ENCODE data around the gene HOXD4. TPM values are rescaled to one million over a fixed set of nuclear protein-coding genes. Genes with fewer than 3 reads are reported as not detected.

Gene HOXD4
- total and polyA plus RNA-seq, 2 of the 4 experiments (the other 2 are of a cell fraction): not detected

- intact Hi-C loops (cut with micrococcal nuclease) (loop anchor here (1.0 to 2.0 kb wide), 6 partner anchors 427 to 1632 kb away; no protein-coding TSS in a partner anchor), in situ Hi-C loops (cut with MboI; ENCODE audit: low sequenced_read_pairs) (loop anchor here (5.0 to 10.0 kb wide), 4 partner anchors 328 to 1028 kb away; no protein-coding TSS in a partner anchor), dilution Hi-C loops (cut with HindIII; ENCODE audit: low sequenced_read_pairs, unreplicated experiment) (no loop called here)
- Histone ChIP-seq H3K36me3 (ENCODE audit: control insufficient read depth, insufficient read depth, low read length) (no peaks in the 10 kb centered on the region), H3K18ac (ENCODE audit: low read depth, low read length) (no peak overlapping the region), H3K9me3 (ENCODE audit: control insufficient read depth, insufficient read depth, low read length) (peaks cover 2% of the 10 kb centered on the region; the same call in 1 of the 2 replicates), H3K27ac (ENCODE audit: insufficient read depth, low read length) (no peak overlapping the region), H3K79me1 (ENCODE audit: low read depth in 1 of 2, low read length in 2 of 2) (no peaks in the 10 kb centered on the region), H3K9me1 (ENCODE audit: insufficient read depth, low read length) (no peaks in the 10 kb centered on the region), H3K4me2 (ENCODE audit: low read depth, low read length) (no peak overlapping the region), H2BK5ac (ENCODE audit: low read depth, low read length, poor library complexity, severe bottlenecking) (no peak overlapping the region), H3K27me3 (ENCODE audit: control insufficient read depth, insufficient read depth, low read length) (peaks cover 88% of the 10 kb centered on the region), H3K14ac (replicated peaks; ENCODE audit: low read depth, low read length) (no peak overlapping the region), H3K56ac (ENCODE audit: extremely low read depth, insufficient read depth, low read length) (no peak overlapping the region), H3K4ac (ENCODE audit: low read depth, low read length) (no peak overlapping the region), H4K20me1 (ENCODE audit: insufficient read depth, low read length) (no peaks in the 10 kb centered on the region; the same call in 1 of the 2 replicates), H4K91ac (ENCODE audit: insufficient read depth, low read depth, low read length) (no peak overlapping the region), H3K4me3 (ENCODE audit: insufficient read depth, low read depth, low read length) (no peak overlapping the region), H2BK120ac (ENCODE audit: low read depth, low read length) (no peak overlapping the region), H3K4me1 (ENCODE audit: control insufficient read depth, insufficient read depth, low read length) (no peaks in the 10 kb centered on the region), H3K23ac (ENCODE audit: low read depth, low read length) (no peak overlapping the region), H4K8ac (ENCODE audit: low read depth in 2 of 2, low read length in 2 of 2) (no peak overlapping the region), H2BK20ac (ENCODE audit: low read depth, low read length) (no peak overlapping the region), H2AK9ac (replicated peaks; ENCODE audit: low read depth, low read length, poor library complexity) (no peak overlapping the region), H2AFZ (replicated peaks; ENCODE audit: low read length, poor library complexity) (no peak overlapping the region), H2AK5ac (ENCODE audit: low read depth, low read length) (no peak overlapping the region), H3K9ac (ENCODE audit: low read depth, low read length) (no peak overlapping the region), H2BK15ac (ENCODE audit: low read depth, low read length) (no peak overlapping the region), H4K5ac (ENCODE audit: low read depth, low read length) (no peak overlapping the region)
- no CpG with 5 or more reads among the region's 13 CpGs for WGBS, 2 experiments (ENCODE audit: extremely low coverage in 2 of 2, insufficient read length in 1 of 2)
- ATAC-seq (ENCODE audit: low read depth) (peak; percentile 40; the same call in 1 of the 2 replicates), DNase-seq (peak; percentile 58)
- TF ChIP-seq CTCF (conservative IDR thresholded peaks at IDR 0.05; ENCODE audit: low read depth, low read length): peak; percentile 92
- no peak for TF ChIP-seq NFE2L2 (IDR thresholded peaks at IDR 0.05; ENCODE audit: low read depth, low read length)
- TF ChIP-seq SMC3 (IDR thresholded peaks at IDR 0.05; ENCODE audit: low read depth, low read length): peak; percentile 86
- TF ChIP-seq RAD21 (IDR thresholded peaks at IDR 0.05; ENCODE audit: low read length): peak; percentile 89
- CTCF ChIA-PET: interaction anchor here (0.6 to 3.7 kb wide), 25 partner anchors 11 to 1281 kb away, joined by 3 to 22 read pairs (median 4); no protein-coding TSS in a partner anchor
- POLR2A ChIA-PET (ENCODE audit: unreplicated experiment): no interaction called here
- BruUV-seq (replicated peaks): no TSS peak
These were observed 24.2 kb upstream of the HOXD4 start for GRCh38 chr2:176126929-176127773.
